Activated naive CD8-positive, alpha-beta T cell (primary cell): ENCODE data around the gene KCTD1.

Experiments used
- H3K27ac Mint-ChIP-seq: one replicate; pipeline ENCODE4 v1.8.0; 2021; ENCODE audit warnings: mixed read lengths
- H3K27me3 Mint-ChIP-seq: one replicate; pipeline ENCODE4 v1.8.0; 2021; ENCODE audit warnings: mixed read lengths
- H3K36me3 Mint-ChIP-seq: one replicate; pipeline ENCODE4 v1.8.0; 2021; ENCODE audit warnings: mixed read lengths
- H3K4me1 Mint-ChIP-seq: one replicate; pipeline ENCODE4 v1.8.0; 2021; ENCODE audit warnings: low read depth, mixed read lengths
- H3K4me3 Mint-ChIP-seq: one replicate; pipeline ENCODE4 v1.8.0; 2021; ENCODE audit warnings: mild to moderate bottlenecking, mixed read lengths
- H3K9me3 Mint-ChIP-seq: one replicate; pipeline ENCODE4 v1.8.0; 2021; ENCODE audit warnings: low read depth, mixed read lengths

KCTD1 gene

GRCh38 chr18:26540043-26540628 is 8.2 kb downstream of the KCTD1 start:
- Mint-ChIP-seq H3K9me3 (no peaks in the 10 kb centered on the region), H3K27ac (no peak overlapping the region), H3K27me3 (no peaks in the 10 kb centered on the region), H3K4me3 (no peak overlapping the region), H3K4me1 (peaks cover 28% of the 10 kb centered on the region), H3K36me3 (no peaks in the 10 kb centered on the region)

- Mint-ChIP-seq H3K4me1 (peaks cover 14% of the 10 kb centered on the region), H3K27ac (no peak overlapping the region), H3K36me3 (no peaks in the 10 kb centered on the region), H3K9me3 (no peaks in the 10 kb centered on the region), H3K4me3 (no peak overlapping the region), H3K27me3 (no peaks in the 10 kb centered on the region)
Measured at GRCh38 chr18:26538524-26538923, 9.8 kb downstream of the KCTD1 start.

DNA sequence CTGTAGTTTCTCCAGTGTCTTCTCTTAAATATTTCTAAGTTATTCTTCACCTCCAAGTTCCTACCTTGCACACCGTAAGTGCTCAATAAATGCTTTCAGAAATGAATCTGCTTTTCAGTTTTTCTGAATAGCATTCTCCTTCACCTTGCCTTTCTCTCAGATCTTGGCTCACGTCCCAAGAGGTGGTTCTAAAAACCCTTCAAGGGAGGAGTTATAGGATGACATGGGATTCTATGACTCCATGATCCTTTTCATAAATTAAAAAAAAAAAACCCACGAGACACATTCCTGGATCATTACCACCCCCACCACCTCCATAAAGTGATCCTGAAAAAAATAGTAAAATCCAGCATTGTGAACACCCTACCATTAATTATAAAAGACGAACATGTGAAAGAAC is 11.7 kb downstream of the KCTD1 start:
- H3K4me3 Mint-ChIP-seq, result no peak overlapping the region
- no peaks in the 10 kb centered on the region for H3K27me3 Mint-ChIP-seq
- H3K27ac Mint-ChIP-seq, result no peak overlapping the region
- H3K36me3 Mint-ChIP-seq, result peaks cover 3% of the 10 kb centered on the region
- peaks cover 6% of the 10 kb centered on the region for H3K4me1 Mint-ChIP-seq
- H3K9me3 Mint-ChIP-seq, result no peaks in the 10 kb centered on the region

DNA sequence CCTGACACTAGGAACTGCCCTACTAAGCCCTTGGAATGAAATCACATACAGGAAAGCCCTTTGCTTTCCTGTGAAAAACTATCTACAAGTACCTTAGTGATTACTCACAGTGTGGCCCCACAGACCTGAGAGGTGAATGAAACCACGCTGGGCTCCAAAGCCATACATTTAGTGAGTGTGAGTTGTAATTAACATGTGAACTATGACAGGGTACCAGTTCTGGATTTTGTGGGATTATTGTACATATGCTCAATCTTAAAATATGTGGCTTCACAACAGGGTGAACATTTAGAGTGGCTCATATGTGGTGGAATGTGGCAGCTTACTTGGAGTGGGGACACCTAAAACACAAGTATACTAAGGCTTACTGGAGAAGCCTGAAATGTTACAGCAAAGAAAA is 12.3 kb downstream of the KCTD1 start:
- Mint-ChIP-seq H3K27ac (no peak overlapping the region), H3K27me3 (no peaks in the 10 kb centered on the region), H3K9me3 (no peaks in the 10 kb centered on the region), H3K36me3 (peaks cover 3% of the 10 kb centered on the region), H3K4me1 (peaks cover 6% of the 10 kb centered on the region), H3K4me3 (no peak overlapping the region)

GRCh38 chr18:26535630-26536029 is 12.7 kb downstream of the KCTD1 start:
- Mint-ChIP-seq H3K27ac (no peak overlapping the region), H3K4me3 (no peak overlapping the region), H3K9me3 (no peaks in the 10 kb centered on the region), H3K27me3 (no peaks in the 10 kb centered on the region), H3K4me1 (peaks cover 5% of the 10 kb centered on the region), H3K36me3 (peaks cover 3% of the 10 kb centered on the region)

- Mint-ChIP-seq H3K4me1 (no peaks in the 10 kb centered on the region), H3K36me3 (peaks cover 3% of the 10 kb centered on the region), H3K4me3 (no peak overlapping the region), H3K27ac (no peak overlapping the region), H3K27me3 (no peaks in the 10 kb centered on the region), H3K9me3 (no peaks in the 10 kb centered on the region)
Measured at GRCh38 chr18:26532367-26533340, 15.7 kb downstream of the KCTD1 start.

DNA sequence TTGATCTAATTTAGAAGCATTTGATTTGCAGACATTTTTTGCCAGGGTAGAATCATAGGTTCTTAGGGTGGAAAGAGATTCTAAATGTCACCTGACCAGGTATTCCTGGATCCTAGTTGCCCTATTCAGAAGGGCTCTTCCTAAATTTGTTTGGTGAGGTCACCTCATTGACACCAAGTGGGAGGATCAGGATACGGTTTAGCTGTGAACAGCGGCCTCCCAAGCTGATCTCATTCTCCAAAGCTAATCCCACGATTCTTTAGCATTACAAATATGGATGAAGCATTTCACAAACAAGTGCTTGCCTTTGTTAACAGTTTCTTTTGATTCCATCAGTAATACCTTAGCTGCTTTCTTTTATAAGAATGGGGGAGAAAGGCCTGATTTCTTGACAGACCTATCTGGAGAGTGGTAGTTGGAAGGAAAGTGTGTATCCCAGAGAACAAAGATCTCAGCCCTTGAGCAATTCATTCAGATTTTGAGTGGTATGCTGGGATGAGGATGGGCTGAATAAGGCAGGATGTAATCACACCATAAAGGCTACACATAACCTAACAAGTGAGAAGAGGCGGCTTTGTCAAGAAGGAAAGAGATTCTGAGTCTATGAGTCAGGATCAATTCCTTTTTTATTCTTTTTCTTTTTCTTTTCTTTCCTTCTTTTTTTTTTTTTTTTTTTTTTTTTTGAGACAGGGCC is 16.6 kb downstream of the KCTD1 start:
- no peaks in the 10 kb centered on the region for H3K27me3 Mint-ChIP-seq
- no peaks in the 10 kb centered on the region for H3K9me3 Mint-ChIP-seq
- no peak overlapping the region for H3K4me3 Mint-ChIP-seq
- no peaks in the 10 kb centered on the region for H3K4me1 Mint-ChIP-seq
- no peak overlapping the region for H3K27ac Mint-ChIP-seq
- H3K36me3 Mint-ChIP-seq, result peaks cover 3% of the 10 kb centered on the region

DNA sequence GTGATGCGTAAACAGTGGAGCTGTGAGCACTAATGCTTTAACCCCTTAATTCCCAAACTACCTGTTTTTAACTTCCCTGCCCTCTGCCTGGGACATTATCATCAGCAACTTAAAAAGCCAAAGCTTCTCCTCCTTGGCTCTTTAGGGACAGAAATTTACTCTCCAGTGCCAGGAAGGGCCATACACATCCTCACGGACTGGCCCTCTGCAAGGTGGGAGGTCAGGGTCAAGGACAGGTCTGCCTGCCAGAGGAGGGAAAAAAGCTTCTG is 21.5 kb downstream of the KCTD1 start:
- Mint-ChIP-seq H3K27me3 (no peaks in the 10 kb centered on the region), H3K36me3 (peaks cover 2% of the 10 kb centered on the region), H3K4me3 (no peak overlapping the region), H3K27ac (no peak overlapping the region), H3K9me3 (no peaks in the 10 kb centered on the region), H3K4me1 (no peaks in the 10 kb centered on the region)

- H3K36me3 Mint-ChIP-seq, result no peaks in the 10 kb centered on the region
- H3K27ac Mint-ChIP-seq, result no peak overlapping the region
- H3K27me3 Mint-ChIP-seq, result no peaks in the 10 kb centered on the region
- no peaks in the 10 kb centered on the region for H3K4me1 Mint-ChIP-seq
- H3K4me3 Mint-ChIP-seq, result no peak overlapping the region
- no peaks in the 10 kb centered on the region for H3K9me3 Mint-ChIP-seq
Measured at GRCh38 chr18:26526128-26526965, 22.0 kb downstream of the KCTD1 start.

GRCh38 chr18:26524504-26525351 is 23.6 kb downstream of the KCTD1 start:
- Mint-ChIP-seq H3K36me3 (no peaks in the 10 kb centered on the region), H3K9me3 (no peaks in the 10 kb centered on the region), H3K27me3 (no peaks in the 10 kb centered on the region), H3K4me3 (no peak overlapping the region), H3K27ac (no peak overlapping the region), H3K4me1 (no peaks in the 10 kb centered on the region)

GRCh38 chr18:26524002-26524401 is 24.4 kb downstream of the KCTD1 start:
- H3K4me1 Mint-ChIP-seq, result no peaks in the 10 kb centered on the region
- H3K27me3 Mint-ChIP-seq, result no peaks in the 10 kb centered on the region
- no peaks in the 10 kb centered on the region for H3K36me3 Mint-ChIP-seq
- H3K27ac Mint-ChIP-seq, result no peak overlapping the region
- H3K4me3 Mint-ChIP-seq, result no peak overlapping the region
- no peaks in the 10 kb centered on the region for H3K9me3 Mint-ChIP-seq

GRCh38 chr18:26521617-26522016 is 26.7 kb downstream of the KCTD1 start:
- Mint-ChIP-seq H3K36me3 (peaks cover 2% of the 10 kb centered on the region), H3K4me3 (no peak overlapping the region), H3K9me3 (no peaks in the 10 kb centered on the region), H3K27ac (no peak overlapping the region), H3K27me3 (no peaks in the 10 kb centered on the region), H3K4me1 (no peaks in the 10 kb centered on the region)

GRCh38 chr18:26520974-26521373 is 27.4 kb downstream of the KCTD1 start:
- Mint-ChIP-seq H3K4me1 (no peaks in the 10 kb centered on the region), H3K27me3 (no peaks in the 10 kb centered on the region), H3K9me3 (no peaks in the 10 kb centered on the region), H3K36me3 (peaks cover 2% of the 10 kb centered on the region), H3K27ac (no peak overlapping the region), H3K4me3 (no peak overlapping the region)

GRCh38 chr18:26519114-26519513 is 29.2 kb downstream of the KCTD1 start:
- Mint-ChIP-seq H3K9me3 (no peaks in the 10 kb centered on the region), H3K4me3 (no peak overlapping the region), H3K27ac (no peak overlapping the region), H3K36me3 (peaks cover 2% of the 10 kb centered on the region), H3K4me1 (no peaks in the 10 kb centered on the region), H3K27me3 (no peaks in the 10 kb centered on the region)
